Lower leg skin (tissue), 4 donors: ENCODE data around the gene GORASP1. TPM values are rescaled to one million over a fixed set of nuclear protein-coding genes. Genes with fewer than 3 reads are reported as not detected.

ENCODE experiments used
- DNase-seq, 2 donors: peaks; one replicate each; pipeline ENCODE4 v3.0.0-alpha.2; 2019; ENCODE audit warnings: low spot score in 2 of 2
- H3K4me3 ChIP-seq: fragments of 200-600 bp; sonication (generic); 2 replicates; pipeline ENCODE4 v1.5.1; 2017; ENCODE audit warnings: mild to moderate bottlenecking, low read depth; ENCODE audit not compliant: poor library complexity, severe bottlenecking
- CTCF ChIP-seq, 3 donors: fragments of 450-650 bp; IDR thresholded peaks; one replicate each; pipeline ENCODE4 v1.5.1; 2016; ENCODE audit warnings: antibody characterized with exemption in 3 of 3, mild to moderate bottlenecking in 3 of 3, moderate library complexity in 2 of 3
- POLR2A ChIP-seq, 2 donors: fragments of 450-650 bp; IDR thresholded peaks; one replicate each; pipeline ENCODE4 v1.6.1; 2016 to 2017; ENCODE audit warnings: antibody characterized with exemption in 2 of 2, mild to moderate bottlenecking in 1 of 2, moderate library complexity in 1 of 2
- WGBS, 2 donors: methylation state at CpG; one replicate each; pipeline ENCODE4 v1.1.5; 2018; 5-methylcytosine and 5-hydroxymethylcytosine counted together
- intact Hi-C: fragments of 100-400 bp; cut with DNase I; formaldehyde crosslinking; loops from one replicate; pipeline ENCODE4 v1.15.0; 2023; ENCODE audit warnings: low total_unique reads
- total RNA-seq, 4 donors: library from RNA; depleted of rRNA; stranded (reverse); fragments of >200 nt; gene quantifications; one replicate each; pipeline ENCODE4 v1.1.0, GENCODE V29; 2016

The GORASP1 gene
- total RNA-seq, 4 donors from 2014 or later = 40.1 to 87.4 (median 56.4) TPM

- TF ChIP-seq CTCF (IDR thresholded peaks at IDR 0.05) = no peak
- TF ChIP-seq POLR2A (IDR thresholded peaks at IDR 0.05) = no peak
- peak in 1 of 2 donors; percentile 81 for DNase-seq
- 6 to 8% methylated on average over 16 of the region's 16 CpGs for whole genome bisulfite sequencing, 2 donors
- peak overlapping the region; percentile 83 for H3K4me3 ChIP-seq
- intact Hi-C loops = no loop called here
Measured at GRCh38 chr3:39106281-39106811, 1.1 kb downstream of the GORASP1 start.

GRCh38 chr3:39105687-39106063 is 1.8 kb downstream of the GORASP1 start:
- H3K4me3 ChIP-seq = no peak overlapping the region
- WGBS, 2 donors = 71 to 77% methylated on average over 3 of the region's 3 CpGs
- TF ChIP-seq POLR2A (IDR thresholded peaks at IDR 0.05) (no peak), CTCF (IDR thresholded peaks at IDR 0.05) (no peak)
- DNase-seq = peak in 1 of 2 donors; percentile 78
- intact Hi-C loops = no loop called here

- intact Hi-C loops = no loop called here
- H3K4me3 ChIP-seq = no peak overlapping the region
- peak in 1 of 2 donors; percentile 81 for DNase-seq
- 81 to 87% methylated on average over 6 of the region's 7 CpGs for WGBS, 2 donors
- TF ChIP-seq CTCF (IDR thresholded peaks at IDR 0.05) (no peak), POLR2A (IDR thresholded peaks at IDR 0.05) (no peak)
Measured at GRCh38 chr3:39104961-39105686, 2.3 kb downstream of the GORASP1 start.

- peak in 1 of 2 donors; percentile 72 for DNase-seq
- TF ChIP-seq CTCF (IDR thresholded peaks at IDR 0.05) (no peak), POLR2A (IDR thresholded peaks at IDR 0.05) (no peak)
Measured at GRCh38 chr3:39103791-39104552, 3.5 kb downstream of the GORASP1 start.

GRCh38 chr3:39103324-39103693 is 4.1 kb downstream of the GORASP1 start:
- intact Hi-C loops = no loop called here
- no peak for TF ChIP-seq POLR2A (IDR thresholded peaks at IDR 0.05)
- TF ChIP-seq CTCF (IDR thresholded peaks at IDR 0.05) = no peak
- H3K4me3 ChIP-seq = no peak overlapping the region
- WGBS, 2 donors = 73 to 75% methylated on average over 4 of the region's 4 CpGs
- no peak for DNase-seq

More at GRCh38 chr3:39103791-39104552, 3.5 kb downstream of the GORASP1 start:
- H3K4me3 ChIP-seq = no peak overlapping the region
- intact Hi-C loops = no loop called here
- WGBS, 2 donors = 69 to 80% methylated on average over 6 of the region's 6 CpGs
